T-helper 1 cell (primary cell): ENCODE results near the gene WASHC3.

Experiments used
- DNase-seq, 5 donors: peaks; one replicate each; pipeline ENCODE4 v3.0.0-alpha.2; 2012 to 2020

The WASHC3 gene

GRCh38 chr12:101967506-101967905 lies 94.3 kb downstream of the WASHC3 start:
- peak in 1 of 5 donors; percentile 48 for DNase-seq

GRCh38 chr12:101966496-101966895 lies 95.3 kb downstream of the WASHC3 start:
- DNase-seq: no peak

- DNase-seq: no peak
Measured at GRCh38 chr12:101963697-101964096, 98.1 kb downstream of the WASHC3 start.
